MCF 10A (cell line): ENCODE results near the gene GPN2. TPM values are rescaled to one million over a fixed set of nuclear protein-coding genes. Genes with fewer than 3 reads are reported as not detected.
"Not testable (repeated sequence)": the region's sequence is repeated elsewhere in the genome, so short reads cannot be mapped to it uniquely, and the experiment has no call there.

Source experiments
- BruUV-seq: library from RNA; stranded (reverse); fragments of 400-500 nt; replicated peaks from 2 replicates; lab custom pipeline; 2021; lab: Mats Ljungman, UMichigan
- CTCF ChIA-PET: fragments of 300-600 bp; sonication (Branson Sonifier 250); formaldehyde crosslinking; extraction: SDS; loops from one replicate; lab custom pipeline; 2021; ENCODE audit warnings: antibody characterized with exemption, inconsistent platforms; lab: Yijun Ruan, JAX
- POLR2A ChIA-PET: fragments of 300-600, 350-650 bp; sonication (Branson Sonifier 250); formaldehyde crosslinking; extraction: SDS; loops from one replicate; lab custom pipeline; 2020; ENCODE audit warnings: antibody characterized with exemption, inconsistent platforms; lab: Yijun Ruan, JAX
- DNase-seq: peaks from one replicate; pipeline ENCODE4 v3.0.0-alpha.2; 2018; ENCODE audit not compliant: unreplicated experiment
- H3K27ac Mint-ChIP-seq: one replicate; pipeline ENCODE4 v1.8.0; 2022; ENCODE audit warnings: mild to moderate bottlenecking, low read depth, mixed read lengths; ENCODE audit not compliant: unreplicated experiment
- H3K27me3 Mint-ChIP-seq: one replicate; pipeline ENCODE4 v1.8.0; 2022; ENCODE audit warnings: mixed read lengths; ENCODE audit not compliant: insufficient read depth, unreplicated experiment
- H3K36me3 Mint-ChIP-seq: one replicate; pipeline ENCODE4 v1.8.0; 2022; ENCODE audit warnings: mild to moderate bottlenecking, moderate library complexity, mixed read lengths; ENCODE audit not compliant: insufficient read depth, unreplicated experiment
- H3K4me1 Mint-ChIP-seq: one replicate; pipeline ENCODE4 v1.8.0; 2022; ENCODE audit warnings: mixed read lengths; ENCODE audit not compliant: insufficient read depth, unreplicated experiment
- H3K4me3 Mint-ChIP-seq: one replicate; pipeline ENCODE4 v1.8.0; 2022; ENCODE audit warnings: mild to moderate bottlenecking, moderate library complexity, mixed read lengths; ENCODE audit not compliant: unreplicated experiment
- H3K9me3 Mint-ChIP-seq: one replicate; pipeline ENCODE4 v1.8.0; 2022; ENCODE audit warnings: mixed read lengths; ENCODE audit not compliant: unreplicated experiment
- CTCF ChIP-seq: fragments of 200-600 bp; IDR thresholded peaks from one replicate; pipeline ENCODE4 v1.8.0; 2022; ENCODE audit warnings: antibody characterized with exemption, mild to moderate bottlenecking; ENCODE audit not compliant: unreplicated experiment
- intact Hi-C: fragments of 100-400 bp; cut with micrococcal nuclease; formaldehyde crosslinking; loops from 2 replicates; pipeline ENCODE4 v1.14.1; 2022
- total RNA-seq: library from RNA; stranded (reverse); gene quantifications from 2 replicates; pipeline ENCODE4 v1.2.3, GENCODE V29; 2022

Gene GPN2
- total RNA-seq, 1 experiment from 2014 or later: 39.7 TPM

- no peak for TF ChIP-seq CTCF
- H3K36me3 Mint-ChIP-seq: peaks cover 43% of the 10 kb centered on the region
- H3K9me3 Mint-ChIP-seq: no peaks in the 10 kb centered on the region
- no peaks in the 10 kb centered on the region for H3K4me1 Mint-ChIP-seq
- DNase-seq: no peak
- H3K4me3 Mint-ChIP-seq: no peak overlapping the region
- intact Hi-C loops: no loop called here
- ChIA-PET POLR2A (interaction anchor here (0.8 kb wide), 1 partner anchor 18 kb away, joined by 3 read pairs; no protein-coding TSS in a partner anchor), CTCF (interaction anchor here (1.5 kb wide), 1 partner anchor 10 kb away, joined by 4 read pairs; no protein-coding TSS in a partner anchor)
- H3K27ac Mint-ChIP-seq: no peak overlapping the region
- H3K27me3 Mint-ChIP-seq: no peaks in the 10 kb centered on the region
- BruUV-seq: no TSS peak
Observed at GRCh38 chr1:26839339-26839722, 50.8 kb downstream of the GPN2 start.

- H3K4me1 Mint-ChIP-seq: no peaks in the 10 kb centered on the region
- BruUV-seq: no TSS peak
- H3K36me3 Mint-ChIP-seq: peaks cover 40% of the 10 kb centered on the region
- H3K9me3 Mint-ChIP-seq: no peaks in the 10 kb centered on the region
- ChIA-PET POLR2A (no interaction called here), CTCF (interaction anchor here (0.6 to 1.5 kb wide), 3 partner anchors 10 to 173 kb away, joined by 3 to 4 read pairs (median 4); no protein-coding TSS in a partner anchor)
- intact Hi-C loops: no loop called here
- H3K27ac Mint-ChIP-seq: no peak overlapping the region
- DNase-seq: no peak
- no peak overlapping the region for H3K4me3 Mint-ChIP-seq
- H3K27me3 Mint-ChIP-seq: no peaks in the 10 kb centered on the region
- TF ChIP-seq CTCF: no peak
Observed at GRCh38 chr1:26838474-26839338, 51.4 kb downstream of the GPN2 start.

- POLR2A ChIA-PET, DNase-seq, H3K4me3 Mint-ChIP-seq, BruUV-seq, H3K27me3 Mint-ChIP-seq, H3K4me1 Mint-ChIP-seq, H3K9me3 Mint-ChIP-seq, H3K27ac Mint-ChIP-seq, intact Hi-C loops: not testable (repeated sequence)
- CTCF ChIA-PET: interaction anchor here (0.6 kb wide), 1 partner anchor 28 kb away, joined by 3 read pairs; no protein-coding TSS in a partner anchor
- H3K36me3 Mint-ChIP-seq: peaks cover 38% of the 10 kb centered on the region
Observed at GRCh38 chr1:26837665-26838064, 52.4 kb downstream of the GPN2 start.

GRCh38 chr1:26833432-26834405, 56.4 kb downstream of the GPN2 start:
- no peak for DNase-seq
- Mint-ChIP-seq H3K27ac (no peak overlapping the region), H3K4me3 (no peak overlapping the region), H3K9me3 (no peaks in the 10 kb centered on the region), H3K36me3 (peaks cover 22% of the 10 kb centered on the region), H3K4me1 (peaks cover 8% of the 10 kb centered on the region), H3K27me3 (no peaks in the 10 kb centered on the region)
- ChIA-PET CTCF (interaction anchor here (0.5 to 1.6 kb wide), 4 partner anchors 14 to 232 kb away, joined by 3 to 5 read pairs (median 3); no protein-coding TSS in a partner anchor), POLR2A (no interaction called here)
- BruUV-seq: no TSS peak
- no peak for TF ChIP-seq CTCF
- intact Hi-C loops: no loop called here
